ENCODE measurements around the gene CHST13. TPM values are rescaled to one million over a fixed set of nuclear protein-coding genes. Genes with fewer than 3 reads are reported as not detected.
"Not testable (repeated sequence)": the region's sequence is repeated elsewhere in the genome, so short reads cannot be mapped to it uniquely, and the experiment has no call there.

Gene CHST13
- total RNA-seq, 1 experiment from 2014 or later: 1.6 TPM

GRCh38 chr3:126558336-126559071 is 34.5 kb downstream of the CHST13 start, which contains the start of gene C3orf22:
Gene C3orf22, minus strand, starts transcription at chr3:126558932. Its CDS starts 5,542 bp downstream, at chr3:126553390.
- in situ Hi-C loops (cut with HindIII; ENCODE audit: low pct_unique_long_range_greater_than_20kb, low sequenced_read_pairs): no loop called here
- DNase-seq (ENCODE audit: low read depth): no peak

- in situ Hi-C loops (cut with HindIII; ENCODE audit: low pct_unique_long_range_greater_than_20kb, low sequenced_read_pairs): no loop called here
- DNase-seq (ENCODE audit: low read depth): no peak
Observed at GRCh38 chr3:126562737-126563276, 38.9 kb downstream of the CHST13 start.

- no peak for DNase-seq (ENCODE audit: low read depth)
- in situ Hi-C loops (cut with HindIII; ENCODE audit: low pct_unique_long_range_greater_than_20kb, low sequenced_read_pairs): no loop called here
Observed at GRCh38 chr3:126567696-126568438, 43.9 kb downstream of the CHST13 start.

- in situ Hi-C loops (cut with HindIII; ENCODE audit: low pct_unique_long_range_greater_than_20kb, low sequenced_read_pairs): no loop called here
Observed at GRCh38 chr3:126568776-126569342, 44.9 kb downstream of the CHST13 start.

GRCh38 chr3:126569390-126569975 is 45.5 kb downstream of the CHST13 start:
- in situ Hi-C loops (cut with HindIII; ENCODE audit: low pct_unique_long_range_greater_than_20kb, low sequenced_read_pairs): no loop called here
- DNase-seq (ENCODE audit: low read depth): no peak

More at GRCh38 chr3:126568776-126569342, 44.9 kb downstream of the CHST13 start:
- no peak for DNase-seq (ENCODE audit: low read depth)

GRCh38 chr3:126570103-126570541 is 46.2 kb downstream of the CHST13 start:
- in situ Hi-C loops (cut with HindIII; ENCODE audit: low pct_unique_long_range_greater_than_20kb, low sequenced_read_pairs): no loop called here
- no peak for DNase-seq (ENCODE audit: low read depth)

- DNase-seq (ENCODE audit: low read depth): no peak
- in situ Hi-C loops (cut with HindIII; ENCODE audit: low pct_unique_long_range_greater_than_20kb, low sequenced_read_pairs): no loop called here
Observed at GRCh38 chr3:126571078-126571477, 47.1 kb downstream of the CHST13 start.

- in situ Hi-C loops (cut with HindIII; ENCODE audit: low pct_unique_long_range_greater_than_20kb, low sequenced_read_pairs): no loop called here
Observed at GRCh38 chr3:126573492-126574117, 49.6 kb downstream of the CHST13 start.

GRCh38 chr3:126577261-126577660 is 53.3 kb downstream of the CHST13 start:
- in situ Hi-C loops (cut with HindIII; ENCODE audit: low pct_unique_long_range_greater_than_20kb, low sequenced_read_pairs): no loop called here
- no peak for DNase-seq (ENCODE audit: low read depth)

More at GRCh38 chr3:126573492-126574117, 49.6 kb downstream of the CHST13 start:
- DNase-seq (ENCODE audit: low read depth): no peak

- in situ Hi-C loops (cut with HindIII; ENCODE audit: low pct_unique_long_range_greater_than_20kb, low sequenced_read_pairs): no loop called here
- DNase-seq (ENCODE audit: low read depth): no peak
Observed at GRCh38 chr3:126578702-126579101, 54.7 kb downstream of the CHST13 start.

GRCh38 chr3:126580746-126581145 is 56.8 kb downstream of the CHST13 start:
- in situ Hi-C loops (cut with HindIII; ENCODE audit: low pct_unique_long_range_greater_than_20kb, low sequenced_read_pairs): no loop called here
- no peak for DNase-seq (ENCODE audit: low read depth)

GRCh38 chr3:126581569-126581968 is 57.6 kb downstream of the CHST13 start:
- in situ Hi-C loops (cut with HindIII; ENCODE audit: low pct_unique_long_range_greater_than_20kb, low sequenced_read_pairs): no loop called here
- no peak for DNase-seq (ENCODE audit: low read depth)

GRCh38 chr3:126582311-126582710 is 58.4 kb downstream of the CHST13 start:
- in situ Hi-C loops (cut with HindIII; ENCODE audit: low pct_unique_long_range_greater_than_20kb, low sequenced_read_pairs): no loop called here
- no peak for DNase-seq (ENCODE audit: low read depth)

GRCh38 chr3:126591515-126591914 is 67.6 kb downstream of the CHST13 start:
- DNase-seq (ENCODE audit: low read depth); in situ Hi-C loops (cut with HindIII; ENCODE audit: low pct_unique_long_range_greater_than_20kb, low sequenced_read_pairs): not testable (repeated sequence)
